NCI-H526 treated with DMSO at 0.1 percent for 48 hours (cell line): ENCODE measurements around the gene SLC25A12.
A peak's percentile ranks its signal among the peaks of the same experiment; 100 is the strongest.
"Not testable (repeated sequence)": the region's sequence is repeated elsewhere in the genome, so short reads cannot be mapped to it uniquely, and the experiment has no call there.

Experiments used
- DNase-seq: peaks from one replicate; lab custom pipeline; 2025; lab: John Stamatoyannopoulos, UW

SLC25A12 gene

DNA sequence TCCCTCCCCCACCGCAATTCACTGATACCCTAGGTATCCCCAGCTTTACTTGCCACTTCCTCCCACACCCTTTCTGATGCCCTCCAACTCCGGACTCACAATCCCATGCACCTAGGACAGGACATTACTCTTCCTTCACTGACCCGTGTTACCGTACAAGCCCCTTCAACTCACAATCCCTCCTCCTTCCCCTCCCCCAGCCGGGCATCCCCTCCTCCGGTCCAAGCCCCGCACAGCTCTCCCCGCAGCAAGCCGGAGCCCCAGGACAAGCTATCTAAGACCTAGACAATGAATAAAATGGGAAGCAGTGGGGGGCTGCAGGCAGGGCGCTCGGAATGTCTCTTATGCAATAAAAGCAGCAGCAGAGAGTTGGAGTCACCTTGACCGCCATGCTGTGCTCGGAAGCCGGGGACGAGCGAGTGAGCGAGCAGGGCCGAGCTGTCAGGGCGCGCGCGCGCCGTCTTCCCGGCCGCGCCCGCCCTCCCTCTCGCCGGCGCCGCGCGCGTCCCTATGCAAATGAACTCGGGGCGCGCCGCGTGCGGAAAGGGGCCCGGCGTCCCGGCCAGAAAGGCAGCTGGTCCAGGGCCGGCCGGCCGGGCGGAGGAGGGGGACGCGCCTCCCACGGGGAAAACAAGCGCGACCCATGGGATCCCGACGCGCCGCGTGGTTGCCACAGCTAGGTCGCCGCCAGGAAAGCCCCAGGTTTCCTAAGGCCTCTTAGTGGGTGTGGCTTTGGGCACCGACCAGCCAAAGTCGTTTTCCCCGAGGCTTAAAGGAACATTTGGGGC is at the start of gene SLC25A12:
TSS of gene SLC25A12 (minus strand) at position 421 of the 788 bp plus-strand sequence. CDS start at position 391, 30 bp downstream.
- peak; percentile 81 for DNase-seq

DNA sequence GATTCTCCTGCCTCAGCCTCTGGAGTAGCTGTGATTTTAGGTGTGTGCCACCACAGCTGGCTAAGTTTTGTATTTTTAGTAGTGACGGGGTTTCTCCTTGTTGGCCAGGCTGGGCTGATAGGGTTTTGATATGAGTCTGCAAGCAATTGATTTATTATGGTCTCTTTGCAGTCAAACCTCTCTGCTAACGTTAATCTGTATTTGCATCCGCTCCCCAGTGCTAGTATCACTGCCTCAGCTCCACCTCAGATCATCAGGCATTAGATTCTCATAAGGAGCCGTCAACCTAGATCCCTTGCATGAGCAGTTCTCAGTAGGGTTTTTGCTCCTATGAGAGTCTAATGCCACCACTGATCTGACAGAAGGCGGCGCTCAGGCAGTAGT is 47.3 kb upstream of the SLC25A12 start:
- no peak for DNase-seq

GRCh38 chr2:171939743-171940071 is 45.7 kb upstream of the SLC25A12 start:
- DNase-seq: no peak

DNA sequence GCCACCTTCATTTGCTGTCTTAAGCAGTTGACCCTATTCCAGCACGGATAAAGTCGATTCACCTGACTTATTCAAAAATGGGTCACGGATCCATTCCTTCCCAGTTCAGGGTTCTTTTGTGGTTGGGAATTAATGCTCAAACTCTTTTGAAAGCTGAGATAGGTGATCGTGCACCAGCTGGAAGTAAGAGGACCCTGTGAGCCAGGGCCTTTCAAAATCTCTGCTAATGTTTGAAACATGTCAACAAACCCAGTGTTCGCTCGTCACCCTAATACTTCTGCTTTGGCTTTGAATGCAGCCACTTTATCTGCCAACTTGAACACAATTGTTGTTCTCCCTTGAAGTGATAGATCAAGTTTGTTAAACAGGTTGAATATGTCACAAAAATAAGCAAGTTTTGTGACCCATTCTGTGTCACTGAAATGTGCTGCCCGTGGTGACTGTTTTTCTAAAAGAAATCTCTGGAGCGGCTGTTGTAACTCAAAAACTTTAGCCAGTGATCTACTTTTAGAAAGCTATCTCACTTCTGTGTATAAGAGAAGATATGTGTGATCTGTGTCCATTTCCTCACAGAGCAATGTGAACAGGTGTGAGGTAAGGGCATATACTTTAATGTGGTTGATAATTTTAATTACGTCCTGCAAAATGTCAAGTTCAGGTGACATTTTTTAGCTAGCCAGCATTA is 45.2 kb upstream of the SLC25A12 start:
- no peak for DNase-seq

GRCh38 chr2:171930385-171930784 is 36.3 kb upstream of the SLC25A12 start:
- no peak for DNase-seq

- no peak for DNase-seq
Observed at GRCh38 chr2:171924170-171924942, 30.3 kb upstream of the SLC25A12 start.

DNA sequence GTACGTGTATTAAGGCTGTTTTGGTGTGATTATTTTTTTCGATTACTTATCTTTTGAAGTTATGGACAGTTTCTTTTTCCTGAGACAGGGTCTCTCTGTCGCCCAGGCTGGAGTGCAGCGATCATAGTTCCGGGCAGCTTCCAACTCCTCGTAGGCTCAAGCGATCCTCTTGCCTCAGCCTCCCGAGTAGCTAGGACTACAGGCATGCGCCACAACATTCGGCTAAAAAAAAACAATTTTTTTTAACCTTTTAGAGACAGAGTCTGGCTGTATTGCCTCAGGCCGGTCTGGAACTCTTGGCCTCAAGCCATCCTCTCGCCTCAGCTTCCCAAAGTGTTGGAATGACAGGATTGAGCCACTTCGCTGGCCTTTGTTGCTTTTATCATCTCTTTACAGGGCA is 29.2 kb upstream of the SLC25A12 start:
- peak; percentile 37 for DNase-seq

DNA sequence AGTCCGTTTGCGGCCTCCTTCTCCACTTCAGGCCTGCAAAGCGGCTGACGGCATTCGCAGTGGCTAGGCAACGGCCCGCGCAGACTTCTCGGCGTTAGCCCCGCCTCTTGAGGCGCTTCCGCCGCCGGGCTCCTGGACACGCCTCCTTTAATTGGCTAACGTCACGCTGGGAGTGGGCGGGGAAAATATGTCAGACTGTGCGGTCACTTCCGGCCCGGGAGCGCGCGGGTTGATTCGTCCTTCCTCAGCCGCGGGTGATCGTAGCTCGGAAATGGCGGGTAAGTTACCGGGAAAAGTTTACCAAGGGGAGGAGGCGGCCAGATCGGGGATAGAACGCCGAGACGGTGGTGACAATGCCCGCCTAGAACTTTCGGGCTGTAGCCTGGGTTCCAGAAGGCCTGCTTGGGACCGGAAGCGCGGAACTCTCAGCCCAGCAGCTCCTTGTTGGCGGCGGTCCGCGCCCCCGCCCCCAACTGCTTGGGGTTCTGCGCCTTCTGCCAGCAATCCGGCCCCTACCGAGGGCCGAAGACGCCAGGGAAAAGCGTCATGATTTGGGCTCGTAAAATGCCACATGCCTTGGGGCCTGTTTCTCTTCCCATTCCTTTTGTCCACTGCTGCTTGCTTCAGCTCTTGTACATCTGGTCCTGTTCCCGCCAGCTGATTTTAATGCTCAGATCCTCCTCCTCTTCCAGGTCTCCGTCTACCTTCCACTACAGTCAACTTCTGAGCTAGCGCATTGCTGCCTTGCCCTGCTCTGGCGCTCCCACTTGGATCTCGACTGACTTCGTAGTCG is 28.4 kb upstream of the SLC25A12 start, which contains the start of gene HAT1:
TSS of gene HAT1 (plus strand) at position 232 of the 793 bp plus-strand sequence. CDS start at position 272, 40 bp downstream.
- DNase-seq: peak; percentile 95

DNA sequence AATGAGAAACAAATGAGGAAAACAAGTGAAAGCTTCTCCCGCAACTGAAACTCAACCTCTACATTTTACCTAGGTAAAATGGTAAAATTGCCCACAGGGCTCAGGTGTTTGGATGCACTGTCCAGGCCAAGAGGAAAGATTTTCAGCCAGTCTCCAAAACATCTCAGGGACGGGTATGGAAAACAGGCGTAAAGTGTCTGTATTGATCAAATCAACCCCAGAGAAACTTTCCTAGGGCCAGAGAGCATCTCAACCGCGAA is 27.9 kb upstream of the SLC25A12 start:
- DNase-seq: no peak

- DNase-seq: no peak
Observed at GRCh38 chr2:171919453-171919852, 25.4 kb upstream of the SLC25A12 start.

DNA sequence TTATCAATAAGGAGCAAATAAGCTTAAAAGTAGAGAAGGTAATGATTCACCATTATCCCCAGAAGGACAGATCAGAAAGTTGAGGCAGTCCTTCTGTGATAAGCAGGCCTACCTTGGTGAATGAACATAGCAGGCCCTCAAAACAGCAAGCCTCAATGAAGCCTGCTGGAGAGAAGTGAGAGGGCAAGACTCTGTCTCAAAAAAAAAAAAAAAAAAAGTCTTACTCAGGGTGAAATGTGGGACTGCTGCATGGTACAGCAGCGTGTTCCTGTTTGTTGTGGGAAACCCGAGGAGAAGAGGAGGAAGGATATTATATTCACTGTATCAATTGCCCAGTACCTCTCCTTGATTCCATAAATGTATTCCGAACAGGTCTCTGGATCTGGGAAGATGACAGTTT is 19.5 kb upstream of the SLC25A12 start:
- no peak for DNase-seq

GRCh38 chr2:171910494-171910893 is 16.4 kb upstream of the SLC25A12 start:
- no peak for DNase-seq

- DNase-seq: no peak
Observed at GRCh38 chr2:171909266-171909665, 15.2 kb upstream of the SLC25A12 start.

GRCh38 chr2:171908235-171908634 is 14.2 kb upstream of the SLC25A12 start:
- no peak for DNase-seq

GRCh38 chr2:171902840-171903420 is 8.9 kb upstream of the SLC25A12 start:
- no peak for DNase-seq

DNA sequence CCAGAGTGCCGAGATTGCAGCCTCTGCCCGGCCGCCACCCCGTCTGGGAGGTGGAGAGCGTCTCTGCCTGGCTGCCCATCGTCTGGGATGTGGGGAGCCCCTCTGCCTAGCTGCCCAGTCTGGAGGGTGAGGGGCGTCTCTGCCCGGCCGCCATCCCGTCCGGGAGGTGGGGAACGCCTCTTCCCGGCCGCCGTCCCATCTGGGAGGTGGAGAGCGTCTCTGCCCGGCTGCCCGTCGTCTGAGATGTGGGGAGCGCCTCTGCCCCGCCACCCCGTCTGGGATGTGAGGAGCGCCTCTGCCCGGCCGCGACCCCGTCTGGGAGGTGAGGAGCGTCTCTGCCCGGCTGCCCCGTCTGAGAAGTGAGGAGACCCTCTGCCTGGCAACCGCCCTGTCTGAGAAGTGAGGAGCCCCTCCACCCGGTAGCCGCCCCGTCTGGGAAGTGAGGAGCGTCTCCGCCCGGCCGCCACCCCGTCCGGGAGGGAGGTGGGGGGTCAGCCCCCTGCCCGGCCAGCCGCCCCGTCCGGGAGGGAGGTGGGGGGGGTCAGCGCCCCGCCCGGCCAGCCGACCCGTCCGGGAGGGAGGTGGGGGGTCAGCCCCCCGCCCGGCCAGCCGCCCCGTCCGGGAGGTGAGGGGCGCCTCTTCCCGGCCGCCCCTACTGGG is 5.7 kb upstream of the SLC25A12 start:
- not testable (repeated sequence) for DNase-seq

DNA sequence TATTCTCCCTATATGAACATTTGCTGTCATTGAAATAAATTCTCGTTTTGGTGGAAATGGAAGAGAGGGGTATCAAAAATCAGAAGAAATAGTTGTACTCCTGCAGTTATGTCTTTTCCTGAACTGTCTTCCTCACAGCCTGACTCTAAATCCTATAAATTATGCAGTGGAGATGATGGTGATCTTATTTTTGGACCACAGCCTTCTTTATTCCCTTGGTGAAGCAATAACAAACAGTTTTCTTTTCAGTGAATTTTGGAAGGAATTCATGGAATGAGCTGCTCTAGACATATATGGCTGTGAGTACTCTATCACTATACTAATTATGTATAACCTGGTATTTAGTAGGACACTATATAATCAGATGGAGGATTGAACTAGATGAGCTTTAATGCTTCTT is 1.7 kb upstream of the SLC25A12 start:
- DNase-seq: no peak

DNA sequence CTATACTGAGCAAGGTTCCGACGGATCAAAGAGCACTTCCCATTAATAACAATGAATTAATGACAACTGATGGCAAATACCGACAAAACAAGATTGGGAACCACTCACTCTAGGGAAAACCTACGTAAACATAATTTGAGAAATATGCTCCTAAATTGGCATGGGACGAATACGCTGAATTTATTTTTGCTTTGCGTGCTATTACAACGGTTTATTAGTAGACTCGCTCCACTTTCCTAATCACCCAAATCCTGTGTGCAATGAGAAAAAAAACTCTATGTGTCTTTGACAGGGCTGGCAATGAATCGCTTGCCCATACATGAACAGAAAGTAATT is 536 bp upstream of the SLC25A12 start:
- peak; percentile 62 for DNase-seq

- DNase-seq: no peak
Observed at GRCh38 chr2:171893196-171893823, 734 bp downstream of the SLC25A12 start.

- DNase-seq: no peak
Observed at GRCh38 chr2:171889808-171890207, 4.2 kb downstream of the SLC25A12 start.

- no peak for DNase-seq
Observed at GRCh38 chr2:171889333-171889732, 4.7 kb downstream of the SLC25A12 start.
